Stimulated activated CD4-positive, alpha-beta T cell treated with anti-CD3 and anti-CD28 coated beads, Interleukin-1b, Interleukin-23, amount 100 ng/mL, for 24 hours (primary cell): Measurements from ENCODE around the gene MACC1.

ENCODE experiments used
- DNase-seq, 4 experiments: peaks; one replicate each; pipeline ENCODE4 v3.0.0-alpha.2; 2020; ENCODE audit warnings: low read depth in 4 of 4, low spot score in 1 of 4

MACC1 gene

DNA sequence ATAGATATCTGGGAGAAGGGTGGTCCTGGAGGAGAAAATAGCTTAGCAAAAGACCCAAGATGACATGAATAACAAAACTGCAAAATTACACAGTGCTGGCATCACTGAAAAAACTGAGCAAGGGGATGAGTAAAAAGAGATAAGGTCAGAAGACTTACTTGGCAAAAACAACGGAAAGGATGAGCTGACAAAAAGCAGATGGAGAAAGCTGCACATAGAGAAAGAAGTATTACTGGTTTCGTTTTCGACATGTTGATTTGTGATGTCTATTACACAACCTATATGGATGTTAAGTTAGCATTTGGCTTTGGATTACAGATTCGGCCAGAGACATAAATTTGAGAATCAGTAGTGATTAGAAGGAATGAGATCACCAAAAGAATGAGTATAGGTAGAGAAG lies 132.1 kb downstream of the MACC1 start:
- DNase-seq: no peak
